Measurements from ENCODE around the gene TPP1.
A peak's percentile ranks its signal among the peaks of the same experiment; 100 is the strongest.

Gene TPP1

DNA sequence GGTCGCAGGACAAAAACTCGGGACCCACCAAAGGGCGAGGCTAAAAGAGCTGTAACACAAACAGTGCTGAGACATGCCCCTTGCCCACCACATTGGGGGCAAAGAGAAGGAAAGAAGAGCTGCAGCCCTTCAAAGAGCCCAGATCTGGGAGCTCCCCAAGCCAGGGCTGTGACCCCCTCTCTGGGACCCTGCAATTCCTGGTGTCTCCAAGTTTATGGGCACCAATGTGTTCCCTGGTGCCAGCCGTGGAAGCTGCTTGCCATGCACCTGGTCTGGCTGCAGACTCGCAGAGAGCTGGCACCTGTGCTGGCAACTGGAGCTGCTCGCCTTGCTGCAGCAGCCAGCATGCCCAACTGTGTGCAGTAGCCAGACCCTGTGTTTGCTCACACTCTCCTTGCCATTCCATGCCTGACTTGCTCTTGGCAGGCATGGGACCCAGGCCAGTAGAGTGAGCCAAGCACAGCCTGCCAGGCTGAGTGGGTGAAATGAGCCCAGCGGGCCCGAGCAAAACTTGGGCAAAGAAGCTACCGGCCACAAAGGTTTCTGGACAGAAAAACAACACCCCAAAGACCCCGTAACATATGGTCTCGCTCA lies 31.8 kb downstream of the TPP1 start:
- DNase-seq (ENCODE audit: low spot score), result no peak

DNA sequence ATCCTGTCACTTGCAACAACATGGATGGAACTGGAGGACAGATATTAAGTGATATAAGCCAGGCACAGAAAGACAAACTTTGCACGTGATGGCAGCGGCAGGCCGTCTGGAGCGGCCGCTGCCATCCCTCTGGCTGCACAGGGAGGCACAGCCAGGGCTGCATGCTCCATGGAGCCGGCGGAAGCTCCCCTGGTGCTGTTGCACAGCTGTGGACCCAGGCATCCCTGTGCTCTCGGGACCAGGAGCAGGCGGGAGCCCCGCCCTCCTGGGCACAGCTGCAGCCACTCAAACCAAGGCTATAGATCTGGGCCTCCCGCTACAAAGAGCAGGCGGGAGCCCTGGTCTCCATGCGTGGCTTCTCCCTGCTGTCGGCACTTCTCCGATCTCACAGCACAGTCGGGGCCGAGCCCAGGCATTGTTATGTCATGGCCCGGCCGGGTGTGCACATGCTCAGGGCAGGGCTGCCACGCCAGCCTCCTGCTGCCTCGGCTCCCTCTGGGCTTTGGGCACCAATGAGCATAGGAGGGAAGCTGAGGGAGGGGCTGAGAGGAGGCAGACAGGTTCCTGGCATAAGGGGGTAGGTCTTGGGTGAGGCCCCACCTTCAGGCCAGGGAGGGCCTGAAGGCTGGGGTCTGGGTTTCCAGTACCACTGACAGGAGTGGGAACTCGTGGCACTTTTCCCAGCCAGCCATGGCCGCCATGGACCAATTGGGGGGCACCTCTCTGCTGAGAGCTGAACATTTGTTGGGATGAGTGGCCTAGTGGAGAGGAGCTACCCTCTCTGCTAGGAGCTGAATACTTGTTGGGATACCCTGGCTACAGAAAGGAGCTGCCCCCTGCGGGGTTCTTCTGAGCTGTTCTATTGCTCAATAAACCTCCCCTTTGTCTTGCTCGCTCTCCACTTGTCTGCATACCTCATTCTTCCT lies 32.5 kb downstream of the TPP1 start:
- no peak for DNase-seq (ENCODE audit: low spot score)

DNA sequence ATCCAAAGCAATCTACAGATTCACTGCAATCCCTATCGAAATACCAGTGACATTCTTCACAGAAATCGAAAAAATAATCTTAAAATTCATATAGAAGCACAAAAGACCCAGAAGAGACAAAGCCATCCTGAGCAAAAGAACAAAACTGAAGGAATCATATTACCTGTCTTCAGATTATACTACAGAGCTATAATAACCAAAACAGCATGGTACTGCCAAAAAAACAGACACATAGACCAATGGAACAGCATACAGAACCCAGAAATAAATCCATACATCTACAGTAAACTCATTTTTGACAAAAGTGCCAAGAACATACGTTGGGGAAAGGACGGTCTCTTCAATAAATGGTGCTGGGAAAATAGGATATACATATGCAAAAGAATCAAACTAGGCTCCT lies 34.7 kb downstream of the TPP1 start:
- DNase-seq (ENCODE audit: low spot score), result no peak

DNA sequence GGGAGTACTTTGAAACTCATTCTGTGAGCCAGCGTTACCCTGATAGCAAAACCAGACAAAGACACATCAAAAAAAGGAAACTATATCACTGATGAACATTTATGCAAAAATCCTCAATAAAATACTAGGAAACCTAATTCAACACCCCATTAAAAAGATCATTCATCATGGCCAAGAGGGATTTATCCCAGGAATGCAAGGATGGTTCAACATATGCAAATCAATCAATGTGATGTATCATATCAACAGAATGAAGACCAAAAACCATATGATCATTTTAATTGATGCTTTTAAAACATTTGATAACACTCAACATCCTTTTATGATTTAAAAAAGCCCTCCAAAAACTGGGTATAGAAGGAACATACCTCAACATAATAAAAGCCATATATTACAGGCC lies 35.6 kb downstream of the TPP1 start:
- no peak for DNase-seq (ENCODE audit: low spot score)

DNA sequence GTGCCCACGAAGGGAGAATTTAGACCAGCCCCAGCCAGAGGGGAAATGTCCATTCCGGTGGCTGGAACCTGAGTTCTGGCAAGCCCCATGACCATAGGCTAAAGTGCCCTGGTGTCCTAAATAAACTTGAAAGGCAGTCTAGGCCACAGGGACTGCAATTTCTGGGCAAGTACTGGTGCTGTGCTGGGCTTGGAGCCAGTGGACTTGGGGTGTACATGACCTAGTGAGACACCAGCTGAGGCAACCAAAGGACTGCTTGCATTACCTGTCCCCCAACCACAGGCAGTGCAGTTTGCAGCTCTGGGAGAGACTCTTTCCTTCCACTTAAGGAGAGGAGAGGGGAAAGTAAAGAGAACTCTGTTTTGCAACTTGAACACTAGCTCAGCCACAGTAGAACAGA lies 39.5 kb downstream of the TPP1 start:
- DNase-seq (ENCODE audit: low spot score), result no peak

DNA sequence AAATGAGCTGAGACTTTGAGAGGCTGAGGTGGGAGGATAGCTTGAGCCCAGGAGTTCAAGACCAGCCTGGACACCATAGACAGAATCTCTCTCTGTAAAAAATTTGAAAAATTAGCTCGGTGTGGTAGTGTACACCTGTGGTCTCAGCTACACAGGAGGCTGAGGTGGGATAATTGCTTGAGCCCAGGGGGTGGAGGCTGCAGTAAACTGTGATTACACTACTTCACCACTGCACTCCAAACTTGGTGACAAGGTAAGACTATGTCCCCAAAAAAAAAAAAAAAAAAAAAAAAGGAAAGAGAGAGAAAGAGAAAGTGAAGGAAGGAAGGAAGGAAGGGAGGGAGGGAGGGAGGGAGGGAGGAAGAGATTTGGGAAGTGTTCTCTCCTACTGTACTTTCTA lies 41.1 kb downstream of the TPP1 start:
- no peak for DNase-seq (ENCODE audit: low spot score)

DNA sequence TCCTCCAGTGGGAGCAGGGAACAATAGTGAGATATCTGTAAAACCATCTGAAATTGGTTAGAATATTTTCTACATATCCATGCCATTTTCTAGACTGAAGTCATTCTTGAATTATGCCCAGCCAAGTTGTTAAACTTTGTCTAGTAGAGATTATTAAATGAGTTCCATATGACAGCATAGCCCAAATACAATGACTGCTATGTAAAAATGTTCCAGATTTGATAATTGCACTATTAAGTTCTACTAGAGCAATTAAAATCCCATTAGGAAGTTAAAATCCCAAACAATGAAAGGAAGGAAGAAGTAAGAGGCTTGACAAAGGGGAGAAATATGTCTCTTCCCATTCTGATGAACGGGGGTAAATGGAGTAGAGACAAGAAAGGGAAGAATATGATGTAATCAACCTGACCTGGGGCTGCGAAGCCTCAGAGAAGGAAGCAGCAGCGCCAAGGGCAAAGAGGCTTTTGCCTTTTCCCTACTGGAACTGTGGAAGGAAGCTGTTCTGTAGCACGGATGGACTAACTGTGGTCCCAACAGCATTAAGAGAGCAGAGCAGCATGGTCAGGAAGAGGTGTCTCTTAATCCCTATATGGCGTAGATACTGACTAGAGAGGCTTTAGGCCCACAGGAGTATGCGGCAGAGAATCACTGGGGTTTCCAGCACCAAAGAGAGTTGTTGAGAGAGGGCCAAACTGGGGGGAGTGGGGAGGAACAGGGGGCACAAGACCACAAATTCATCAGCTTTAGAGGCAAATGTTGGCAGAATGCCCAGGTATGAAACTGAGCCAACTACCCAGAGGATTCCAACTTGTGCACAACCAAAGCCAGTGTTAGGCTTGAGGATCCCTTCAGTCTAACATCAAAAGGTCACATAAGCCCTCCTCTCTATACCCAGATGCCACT lies 42.5 kb downstream of the TPP1 start:
- DNase-seq (ENCODE audit: low spot score), result peak; percentile 50

DNA sequence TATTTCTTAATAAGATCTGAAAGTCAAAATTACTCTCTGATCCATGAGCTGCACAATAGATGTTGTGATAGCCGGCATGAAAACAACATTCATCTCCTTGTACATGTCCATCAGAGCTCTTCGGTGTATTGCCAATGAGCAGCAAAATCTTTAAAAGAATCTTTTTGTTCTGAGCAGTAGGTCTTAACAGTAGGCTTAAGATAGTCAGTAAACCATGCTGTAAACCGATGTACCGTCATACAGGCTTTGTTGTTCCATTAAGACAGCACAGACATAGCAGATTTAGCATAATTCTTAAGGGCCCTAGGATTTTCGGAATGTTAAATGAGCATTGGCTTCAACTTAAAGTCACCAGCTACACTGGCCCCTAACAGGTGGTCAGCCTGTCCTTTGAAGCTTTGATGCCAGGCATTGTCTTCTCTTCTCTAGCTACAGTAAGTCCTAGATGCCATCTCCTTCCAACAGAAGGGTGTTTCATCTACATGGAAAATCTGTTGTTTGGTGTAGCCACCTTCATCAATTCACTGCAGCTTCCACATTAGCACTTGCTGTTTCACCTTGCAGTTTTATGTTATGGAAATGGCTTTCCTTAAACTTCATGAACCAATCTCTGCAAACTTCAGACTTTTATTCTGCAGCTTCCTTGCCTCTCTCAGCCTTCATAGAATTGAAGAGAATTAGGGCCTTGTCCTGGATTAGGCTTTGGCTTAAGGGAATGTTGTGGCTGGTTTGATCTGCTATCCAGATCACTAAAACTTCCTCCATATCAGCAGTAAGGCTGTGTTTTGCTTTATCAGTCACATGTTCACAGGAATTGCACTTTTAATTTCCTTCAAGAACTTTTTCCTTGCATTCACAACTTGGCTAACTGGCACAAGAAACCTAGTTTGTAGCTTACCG lies 44.2 kb downstream of the TPP1 start:
- DNase-seq (ENCODE audit: low spot score), result no peak

DNA sequence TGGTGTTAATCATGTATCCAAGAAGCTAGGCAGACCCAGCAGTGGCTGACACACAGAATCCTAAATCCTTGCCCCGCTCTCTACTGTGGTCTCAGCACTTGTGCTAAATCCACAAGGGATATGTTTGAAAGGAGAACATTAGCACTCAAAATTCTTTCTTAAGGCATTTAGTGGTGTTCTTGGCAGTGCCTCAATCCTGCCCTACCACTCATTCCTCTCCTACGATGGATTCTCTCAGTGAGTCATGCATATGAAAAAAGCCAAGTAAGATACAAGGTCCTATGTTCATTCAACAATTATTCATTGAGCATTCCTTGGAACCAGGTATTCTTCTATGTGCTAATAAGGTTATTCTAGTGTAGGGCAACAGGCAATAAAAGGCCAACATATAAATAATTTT lies 47.0 kb downstream of the TPP1 start:
- DNase-seq (ENCODE audit: low spot score), result no peak

DNA sequence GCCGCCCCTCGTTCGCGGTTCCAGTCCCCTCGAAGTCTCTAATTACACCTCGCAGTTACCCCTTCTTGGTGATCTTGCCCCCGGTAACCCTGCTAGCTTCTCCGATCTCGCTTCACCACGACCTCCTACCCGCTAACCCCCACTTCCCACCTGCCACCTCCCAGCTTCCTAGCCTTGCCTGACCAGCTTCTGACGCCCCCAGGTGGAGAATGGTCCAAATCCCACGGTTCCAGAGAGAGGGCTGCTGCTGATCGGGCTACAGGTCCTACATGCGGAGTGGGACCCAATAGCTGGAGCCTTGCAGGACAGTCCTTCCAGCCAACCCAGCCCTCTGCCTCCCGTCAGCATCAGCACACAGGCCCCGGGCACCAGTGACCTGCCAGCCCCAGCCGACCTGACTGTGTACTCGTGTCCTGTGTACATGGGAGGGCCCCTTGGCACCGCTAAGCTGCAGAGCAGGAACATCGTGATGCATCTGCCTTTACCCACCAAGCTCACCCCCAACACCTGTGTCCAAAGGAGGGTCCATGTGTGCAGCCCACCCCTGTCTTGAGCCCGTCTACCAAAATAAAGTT lies 47.7 kb downstream of the TPP1 start:
- DNase-seq (ENCODE audit: low spot score), result no peak

DNA sequence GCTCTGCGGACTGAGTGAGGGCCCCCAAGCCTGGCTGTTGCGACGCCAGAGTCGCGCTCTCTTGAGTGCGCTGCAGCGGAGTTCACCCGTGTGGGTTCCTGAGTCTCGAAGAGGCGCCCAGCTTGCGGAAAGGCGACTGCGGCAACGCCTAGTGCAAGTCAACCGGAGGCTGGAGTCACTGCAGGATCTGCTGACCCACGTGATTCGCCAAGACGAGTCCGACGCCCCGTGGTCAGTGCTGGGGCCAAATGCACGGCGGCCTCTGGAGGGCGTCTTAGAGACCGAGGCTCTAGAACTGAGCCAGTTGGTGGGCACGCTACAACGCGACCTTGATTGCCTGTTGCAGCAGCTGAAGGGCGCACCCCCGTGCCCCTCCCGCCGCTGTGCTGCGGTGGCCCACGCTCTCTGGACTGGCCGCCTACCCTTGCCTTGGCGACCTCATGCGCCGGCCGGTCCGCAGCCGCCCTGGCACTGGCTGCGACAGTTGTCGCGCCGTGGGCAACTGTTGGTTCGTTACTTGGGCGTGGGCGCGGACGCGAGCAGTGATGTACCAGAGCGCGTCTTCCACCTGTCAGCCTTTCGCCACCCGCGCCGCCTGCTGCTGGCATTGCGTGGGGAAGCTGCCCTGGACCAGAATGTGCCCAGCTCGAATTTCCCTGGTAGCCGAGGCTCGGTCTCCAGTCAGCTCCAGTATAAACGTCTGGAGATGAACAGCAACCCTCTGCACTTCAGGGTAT lies 48.4 kb downstream of the TPP1 start:
- DNase-seq (ENCODE audit: low spot score), result no peak

DNA sequence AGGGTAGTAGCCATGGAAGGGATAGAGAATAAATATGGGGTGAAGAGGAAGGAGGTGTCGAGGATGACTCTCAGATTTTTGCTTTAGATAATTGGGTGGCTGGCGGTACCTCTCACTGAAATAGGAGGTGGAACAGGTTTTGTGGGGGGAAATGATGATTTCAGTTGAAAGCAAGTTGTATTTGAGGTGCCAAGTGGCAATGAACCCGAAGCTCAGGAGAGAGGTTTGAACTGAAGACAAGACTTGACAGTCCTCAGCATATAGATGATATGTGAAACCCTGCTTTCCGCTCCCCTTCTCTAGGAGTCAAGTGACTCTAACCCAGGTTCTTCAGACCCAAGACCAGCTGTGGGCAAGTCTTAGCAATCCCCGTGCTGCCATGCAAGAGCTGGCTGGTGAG lies 49.5 kb downstream of the TPP1 start:
- peak; percentile 43 for DNase-seq (ENCODE audit: low spot score)

DNA sequence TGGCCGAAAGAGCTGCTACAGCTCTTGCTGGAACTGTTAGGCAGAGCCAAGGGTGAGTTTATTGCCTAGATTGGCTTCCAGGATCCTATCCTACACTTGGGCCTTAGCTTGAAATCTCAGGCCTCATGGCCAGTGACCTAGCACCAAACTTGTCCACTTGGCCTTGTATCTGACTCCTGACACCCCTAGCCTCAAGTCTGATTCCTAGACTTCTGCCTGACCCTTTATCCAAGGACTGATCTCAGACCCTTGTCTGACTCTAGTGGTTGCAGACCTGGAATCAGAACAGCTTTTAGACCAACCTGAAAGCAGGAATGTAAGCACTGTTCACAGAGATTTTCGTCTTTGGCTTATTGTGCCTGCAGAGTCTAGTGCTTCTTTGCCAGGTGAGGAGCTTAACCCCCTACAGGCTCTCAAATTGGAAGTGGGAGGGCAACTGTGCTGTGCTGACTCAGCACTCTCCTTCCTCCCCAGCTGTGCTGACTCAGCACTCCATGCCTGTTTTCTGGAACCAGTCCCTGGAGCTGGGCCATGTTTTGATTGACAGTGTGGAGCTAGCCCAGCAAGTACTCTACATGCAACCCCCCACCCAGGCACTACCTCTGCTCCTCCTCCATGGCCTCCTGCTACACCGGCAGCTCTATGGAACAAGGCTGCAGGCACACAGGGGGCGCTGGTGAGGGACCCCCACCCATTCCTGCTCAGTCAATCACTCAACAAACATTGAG lies 50.9 kb downstream of the TPP1 start:
- peak; percentile 85 for DNase-seq (ENCODE audit: low spot score)

DNA sequence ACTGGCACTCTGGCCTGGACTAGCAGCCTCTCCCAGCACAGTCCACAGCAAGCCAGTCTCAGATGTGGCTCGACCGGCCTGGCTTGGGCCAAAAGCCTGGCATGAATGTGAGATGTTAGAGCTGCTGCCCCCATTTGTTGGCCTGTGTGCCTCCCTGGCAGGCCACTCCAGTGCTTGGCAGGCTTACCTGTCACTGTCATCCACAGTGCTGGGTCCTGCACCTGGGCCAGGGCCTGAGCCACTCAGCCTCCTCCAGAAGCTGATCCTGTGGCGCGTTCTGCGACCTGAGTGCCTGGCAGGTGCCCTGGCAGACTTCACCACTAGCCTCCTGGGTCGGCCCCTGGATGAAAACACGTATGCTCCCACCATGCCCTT lies 51.9 kb downstream of the TPP1 start:
- DNase-seq (ENCODE audit: low spot score), result no peak

DNA sequence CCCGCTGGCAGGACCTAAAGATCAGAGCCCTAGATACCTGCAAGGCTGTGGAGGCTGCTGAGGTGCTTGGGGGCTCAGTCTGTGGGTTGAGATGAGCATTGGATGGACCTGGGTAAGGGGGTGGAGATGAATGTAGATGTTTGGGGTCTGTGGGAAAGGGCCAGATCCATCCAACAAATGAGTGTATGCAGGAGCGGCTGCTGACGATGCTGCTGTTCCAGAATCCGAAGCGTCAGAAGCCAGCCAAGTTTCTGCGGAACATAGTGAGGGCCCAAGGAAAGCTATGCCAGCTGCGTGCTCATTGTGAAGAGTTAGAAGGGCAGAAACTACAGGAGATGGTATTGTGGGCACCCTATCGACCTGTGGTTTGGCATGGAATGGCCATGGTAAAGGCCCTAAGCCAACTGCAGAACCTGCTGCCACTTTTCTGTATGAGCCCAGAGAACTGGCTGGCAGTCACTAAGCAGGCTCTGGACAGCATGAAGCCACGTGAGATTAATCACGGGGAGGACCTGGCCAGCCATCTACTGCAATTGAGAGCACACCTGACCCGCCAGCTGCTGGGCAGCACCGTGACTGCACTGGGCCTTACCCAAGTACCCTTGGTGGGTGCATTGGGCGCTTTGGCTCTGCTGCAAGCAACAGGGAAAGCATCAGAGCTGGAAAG lies 52.4 kb downstream of the TPP1 start:
- DNase-seq (ENCODE audit: low spot score), result no peak

DNA sequence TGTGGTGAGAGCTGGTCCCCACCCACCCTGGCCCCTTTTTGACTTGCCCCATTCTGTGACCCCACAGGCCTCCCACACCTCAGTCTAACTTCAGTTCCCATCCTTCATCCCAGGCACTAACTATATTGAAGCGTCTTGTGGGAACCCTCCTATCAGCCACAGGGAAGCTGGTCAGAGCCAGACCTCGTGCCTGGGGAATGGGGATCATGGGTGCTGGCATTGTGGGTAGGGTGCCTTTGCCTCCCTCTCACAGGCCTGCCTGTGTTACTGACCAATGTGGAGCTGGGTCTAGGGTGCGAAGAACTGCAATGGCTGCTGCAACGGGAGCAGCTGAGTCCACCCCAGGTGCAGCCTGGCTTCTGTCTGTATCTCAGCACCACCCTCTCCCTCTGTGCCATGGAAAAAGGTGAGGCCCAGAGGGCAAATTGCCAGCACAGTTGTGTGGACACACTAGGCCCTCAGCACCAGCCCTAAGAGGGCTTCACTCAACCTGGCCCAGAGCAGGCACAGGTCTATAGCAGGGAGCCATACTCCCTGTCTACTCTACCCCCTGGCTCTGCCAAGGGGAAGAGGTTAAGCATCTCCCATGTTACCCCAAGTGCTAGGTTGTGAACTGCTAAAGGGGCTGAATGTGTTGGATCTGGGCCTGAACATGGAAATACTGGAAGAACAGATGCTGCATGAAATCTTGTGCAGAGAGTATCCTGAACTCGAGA lies 53.1 kb downstream of the TPP1 start:
- DNase-seq (ENCODE audit: low spot score), result no peak

DNA sequence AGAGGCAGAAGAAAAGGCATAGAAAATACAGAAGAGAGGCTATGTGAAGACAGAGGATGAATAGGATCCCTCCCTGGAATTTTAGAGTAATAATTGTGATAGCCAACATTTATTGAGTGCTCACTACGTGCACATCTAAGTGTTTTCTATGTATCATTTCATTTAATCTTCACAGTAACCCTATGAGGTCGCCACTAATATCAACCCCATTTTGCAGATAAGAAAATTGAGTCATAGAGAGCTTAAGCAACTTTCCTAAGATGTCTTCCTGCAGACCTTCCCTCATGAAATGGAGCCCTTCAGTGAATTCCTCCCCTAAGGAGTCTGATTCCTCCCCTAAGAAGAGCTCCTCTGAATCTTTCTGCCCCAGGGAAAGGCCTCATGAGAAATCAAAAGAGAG lies 53.9 kb downstream of the TPP1 start:
- DNase-seq (ENCODE audit: low spot score), result no peak

DNA sequence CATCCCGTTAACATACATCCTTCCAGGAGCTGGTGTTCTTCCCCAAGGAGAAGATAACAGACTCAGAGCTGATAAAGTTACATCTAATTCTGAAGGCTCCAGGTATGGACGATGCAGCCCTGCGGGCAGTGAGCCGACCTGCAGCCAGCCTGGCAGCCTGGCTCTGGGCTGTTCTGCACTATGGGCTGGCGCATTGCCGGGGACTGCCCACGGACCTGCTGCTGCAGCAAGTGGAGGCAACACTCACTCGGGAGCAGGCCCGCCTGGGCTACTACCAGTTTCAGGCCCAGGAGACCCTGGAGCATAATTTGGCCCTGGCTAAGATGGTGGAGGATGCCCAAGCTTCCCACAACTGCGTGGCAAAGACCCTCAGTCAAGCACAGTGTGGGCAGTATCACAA lies 55.6 kb downstream of the TPP1 start:
- DNase-seq (ENCODE audit: low spot score), result no peak

DNA sequence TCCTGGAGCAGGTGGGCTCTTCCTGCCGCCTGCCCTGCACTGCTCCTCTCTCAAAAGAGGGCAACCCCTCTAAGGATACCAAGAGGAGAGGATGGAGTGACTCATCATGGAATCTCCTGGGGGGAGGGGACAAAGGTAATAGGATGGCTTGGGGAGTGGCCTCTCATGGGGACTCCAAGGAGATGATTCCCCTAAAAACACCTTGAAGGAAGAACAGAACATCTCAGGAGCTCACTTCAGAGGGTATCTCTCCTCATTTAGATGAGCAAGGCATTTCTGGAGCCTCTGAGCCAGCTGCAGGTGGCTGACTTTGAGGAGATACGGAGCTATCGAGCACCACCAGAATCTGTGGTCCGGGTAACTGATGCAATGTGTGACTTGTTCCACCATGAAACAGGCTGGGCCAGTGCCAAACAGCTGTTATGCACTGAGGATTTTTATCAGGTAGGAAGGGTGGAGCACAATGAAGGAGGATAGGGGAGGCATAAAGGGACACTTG lies 56.1 kb downstream of the TPP1 start:
- DNase-seq (ENCODE audit: low spot score), result peak; percentile 82

All from hematopoietic multipotent progenitor cell treated with erythropoietin and hydrocortisone succinate and interleukin-3 and kit ligand, for 15 days (in vitro differentiated cells).